Measurements from ENCODE around the gene F9.

DNA sequence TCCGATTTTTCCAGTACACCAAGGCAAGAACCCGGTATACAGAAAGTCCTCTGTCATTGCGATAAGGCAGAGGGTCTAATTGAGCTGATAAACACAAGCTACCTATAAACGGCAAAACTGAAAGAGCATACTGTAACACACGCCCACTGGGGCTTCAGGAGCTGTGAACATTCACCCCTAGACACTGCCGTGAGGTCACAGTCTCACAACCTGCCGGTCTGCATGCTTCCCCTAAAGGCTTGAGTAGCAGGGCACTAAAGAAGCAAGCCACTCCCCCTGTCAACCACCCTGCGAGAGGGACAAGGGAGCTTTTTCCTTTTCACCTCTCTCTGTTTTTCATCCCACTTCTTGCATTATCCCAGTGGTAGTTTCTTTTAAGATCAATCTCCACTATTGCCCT is 22.4 kb upstream of the F9 start:
- TF ChIP-seq POLR2A (IDR thresholded peaks at IDR 0.05; ENCODE audit: low read depth, low read length) (no peak), CTCF (conservative IDR thresholded peaks at IDR 0.05; ENCODE audit: low read depth, low read length) (no peak), MAFK (IDR thresholded peaks at IDR 0.05; ENCODE audit: low read depth, low read length) (no peak), NFE2L2 (IDR thresholded peaks at IDR 0.05; ENCODE audit: low read depth, low read length) (no peak)

All from IMR-90 (cell line).